BE2C (cell line): ENCODE results near the gene EEF2K.
"Not testable (repeated sequence)": the region's sequence is repeated elsewhere in the genome, so short reads cannot be mapped to it uniquely, and the experiment has no call there.

Experiments
- DNase-seq: peaks from one replicate; pipeline ENCODE4 v3.0.0-alpha.2; 2020
- H3K27me3 ChIP-seq: fragments of 250-450 bp; sonication (Bioruptor Pico); 2 replicates; pipeline ENCODE4 v1.5.1; 2020; ENCODE audit warnings: mild to moderate bottlenecking
- H3K36me3 ChIP-seq: fragments of 250-450 bp; sonication (Bioruptor Pico); 2 replicates; pipeline ENCODE4 v1.5.1; 2020; ENCODE audit warnings: mild to moderate bottlenecking
- H3K4me1 ChIP-seq: fragments of 250-450 bp; sonication (Bioruptor Pico); 2 replicates; pipeline ENCODE4 v1.5.1; 2020
- H3K4me3 ChIP-seq: 2 replicates; pipeline ENCODE4 v1.5.1; 2011; ENCODE audit warnings: low read depth, low read length
- H3K9me3 ChIP-seq: fragments of 250-450 bp; sonication (Bioruptor Pico); 2 replicates; pipeline ENCODE4 v1.5.1; 2020
- TF ChIP-seq, protein P1 (sequence below): IDR thresholded peaks from 2 replicates; pipeline ENCODE4 v1.5.1; 2012; ENCODE audit warnings: mild to moderate bottlenecking, low read depth, low read length

EEF2K gene

DNA sequence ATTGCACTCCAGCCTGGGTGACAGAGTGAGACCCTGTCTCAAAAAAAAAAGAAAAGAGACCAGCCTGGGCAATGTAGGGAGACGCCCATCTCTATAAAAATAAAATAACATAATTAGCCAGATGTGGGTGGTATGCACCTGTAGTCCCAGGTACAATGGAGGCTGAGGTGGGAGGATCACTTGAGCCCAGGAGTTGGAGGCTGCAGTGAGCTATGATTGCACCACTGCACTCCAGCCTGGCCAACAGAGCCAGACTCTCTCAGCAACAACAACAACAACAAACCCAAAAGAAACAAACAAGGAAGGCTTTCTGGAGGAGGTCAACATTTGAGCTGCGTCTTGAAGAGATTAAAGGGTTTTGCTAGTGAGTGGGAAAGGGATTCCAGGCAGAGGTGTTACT lies 8.3 kb downstream of the EEF2K start:
- Histone ChIP-seq H3K9me3 (peaks cover 6% of the 10 kb centered on the region), H3K36me3 (peaks cover 34% of the 10 kb centered on the region)

DNA sequence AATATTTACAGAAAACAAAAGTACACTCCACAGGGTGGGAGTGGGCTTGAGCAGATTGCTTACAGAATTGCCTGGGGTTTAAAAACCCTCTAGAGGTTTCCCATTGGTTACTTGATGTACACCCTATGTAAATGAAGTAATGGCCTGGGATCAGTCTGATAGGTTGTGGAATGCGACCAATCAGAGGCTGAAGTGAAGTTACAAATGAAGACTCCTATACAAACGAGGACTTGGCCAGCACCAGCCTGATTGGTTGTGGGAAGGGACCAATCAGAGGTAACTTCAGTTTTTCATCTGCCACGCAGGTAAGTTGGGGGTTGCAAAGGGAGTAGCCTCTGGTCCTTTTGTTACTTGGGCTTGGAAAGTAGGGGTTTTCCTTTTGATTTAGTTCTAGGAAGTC lies 8.8 kb downstream of the EEF2K start:
- Histone ChIP-seq H3K36me3 (peaks cover 34% of the 10 kb centered on the region), H3K4me3 (no peak overlapping the region), H3K9me3 (peaks cover 6% of the 10 kb centered on the region), H3K27me3 (no peaks in the 10 kb centered on the region), H3K4me1 (no peaks in the 10 kb centered on the region)
- DNase-seq: no peak
- TF ChIP-seq, protein P1, sequence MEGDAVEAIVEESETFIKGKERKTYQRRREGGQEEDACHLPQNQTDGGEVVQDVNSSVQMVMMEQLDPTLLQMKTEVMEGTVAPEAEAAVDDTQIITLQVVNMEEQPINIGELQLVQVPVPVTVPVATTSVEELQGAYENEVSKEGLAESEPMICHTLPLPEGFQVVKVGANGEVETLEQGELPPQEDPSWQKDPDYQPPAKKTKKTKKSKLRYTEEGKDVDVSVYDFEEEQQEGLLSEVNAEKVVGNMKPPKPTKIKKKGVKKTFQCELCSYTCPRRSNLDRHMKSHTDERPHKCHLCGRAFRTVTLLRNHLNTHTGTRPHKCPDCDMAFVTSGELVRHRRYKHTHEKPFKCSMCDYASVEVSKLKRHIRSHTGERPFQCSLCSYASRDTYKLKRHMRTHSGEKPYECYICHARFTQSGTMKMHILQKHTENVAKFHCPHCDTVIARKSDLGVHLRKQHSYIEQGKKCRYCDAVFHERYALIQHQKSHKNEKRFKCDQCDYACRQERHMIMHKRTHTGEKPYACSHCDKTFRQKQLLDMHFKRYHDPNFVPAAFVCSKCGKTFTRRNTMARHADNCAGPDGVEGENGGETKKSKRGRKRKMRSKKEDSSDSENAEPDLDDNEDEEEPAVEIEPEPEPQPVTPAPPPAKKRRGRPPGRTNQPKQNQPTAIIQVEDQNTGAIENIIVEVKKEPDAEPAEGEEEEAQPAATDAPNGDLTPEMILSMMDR: no peak

More for the DNA sequence above, 8.3 kb downstream of the EEF2K start:
- TF ChIP-seq, protein P1: no peak
- H3K4me3 ChIP-seq: no peak overlapping the region
- H3K4me1 ChIP-seq: no peaks in the 10 kb centered on the region
- no peaks in the 10 kb centered on the region for H3K27me3 ChIP-seq
- DNase-seq: no peak

DNA sequence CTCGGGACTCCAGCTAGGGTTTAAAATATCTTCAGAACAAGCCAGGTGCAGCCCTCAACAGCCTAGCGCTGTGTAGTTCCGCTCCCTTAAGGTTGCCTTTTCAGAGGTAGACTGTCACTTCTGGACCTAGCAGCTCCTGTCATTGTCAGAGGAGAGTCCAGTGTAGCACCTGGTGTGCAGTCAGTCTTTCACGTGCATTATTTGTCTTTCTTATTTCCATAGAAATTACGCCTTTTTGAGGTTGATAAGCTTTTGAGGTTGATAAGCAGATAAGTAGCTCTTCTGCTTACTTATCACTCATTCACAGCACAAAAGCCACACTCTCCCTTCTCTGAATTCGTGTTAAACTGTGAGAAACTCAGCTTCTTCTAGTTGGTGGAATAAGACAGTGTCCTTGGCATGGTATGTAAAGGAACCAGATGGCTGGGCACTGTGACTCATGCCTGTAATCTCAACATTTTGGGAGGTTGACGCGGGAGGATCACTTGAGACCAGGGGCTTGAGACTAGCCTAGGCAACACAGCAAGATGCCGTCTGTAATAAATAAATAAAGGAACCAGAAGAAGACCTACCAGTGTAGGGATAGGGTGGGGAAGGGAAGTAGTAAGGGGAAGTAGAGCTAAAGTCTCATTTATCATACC lies 10.2 kb downstream of the EEF2K start:
- TF ChIP-seq, protein P1: no peak
- peaks cover 21% of the 10 kb centered on the region for H3K36me3 ChIP-seq
- H3K4me3 ChIP-seq: no peak overlapping the region
- H3K4me1 ChIP-seq: no peaks in the 10 kb centered on the region
- DNase-seq: no peak
- H3K9me3 ChIP-seq: no peaks in the 10 kb centered on the region
- H3K27me3 ChIP-seq: no peaks in the 10 kb centered on the region

DNA sequence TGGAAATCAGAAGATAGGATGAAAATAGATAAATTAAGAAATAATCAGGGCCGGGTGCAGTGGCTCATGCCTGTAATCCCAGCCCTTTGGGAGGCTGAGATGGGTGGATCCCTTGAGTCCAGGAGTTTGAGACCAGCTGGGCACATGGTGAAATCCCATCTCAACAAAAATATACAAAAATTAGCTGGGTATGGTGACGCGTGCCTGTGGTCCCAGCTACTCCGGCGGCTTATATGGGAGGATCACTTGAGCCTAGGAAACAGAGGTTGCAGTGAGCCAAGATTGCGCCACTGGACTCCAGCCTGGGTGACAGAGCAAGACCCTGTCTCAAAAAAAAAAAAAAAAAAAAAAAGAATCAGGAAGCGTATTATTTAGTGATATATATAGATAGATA lies 10.8 kb downstream of the EEF2K start:
- H3K4me1 ChIP-seq, H3K4me3 ChIP-seq, H3K9me3 ChIP-seq, DNase-seq, H3K27me3 ChIP-seq: not testable (repeated sequence)
- peaks cover 20% of the 10 kb centered on the region for H3K36me3 ChIP-seq

DNA sequence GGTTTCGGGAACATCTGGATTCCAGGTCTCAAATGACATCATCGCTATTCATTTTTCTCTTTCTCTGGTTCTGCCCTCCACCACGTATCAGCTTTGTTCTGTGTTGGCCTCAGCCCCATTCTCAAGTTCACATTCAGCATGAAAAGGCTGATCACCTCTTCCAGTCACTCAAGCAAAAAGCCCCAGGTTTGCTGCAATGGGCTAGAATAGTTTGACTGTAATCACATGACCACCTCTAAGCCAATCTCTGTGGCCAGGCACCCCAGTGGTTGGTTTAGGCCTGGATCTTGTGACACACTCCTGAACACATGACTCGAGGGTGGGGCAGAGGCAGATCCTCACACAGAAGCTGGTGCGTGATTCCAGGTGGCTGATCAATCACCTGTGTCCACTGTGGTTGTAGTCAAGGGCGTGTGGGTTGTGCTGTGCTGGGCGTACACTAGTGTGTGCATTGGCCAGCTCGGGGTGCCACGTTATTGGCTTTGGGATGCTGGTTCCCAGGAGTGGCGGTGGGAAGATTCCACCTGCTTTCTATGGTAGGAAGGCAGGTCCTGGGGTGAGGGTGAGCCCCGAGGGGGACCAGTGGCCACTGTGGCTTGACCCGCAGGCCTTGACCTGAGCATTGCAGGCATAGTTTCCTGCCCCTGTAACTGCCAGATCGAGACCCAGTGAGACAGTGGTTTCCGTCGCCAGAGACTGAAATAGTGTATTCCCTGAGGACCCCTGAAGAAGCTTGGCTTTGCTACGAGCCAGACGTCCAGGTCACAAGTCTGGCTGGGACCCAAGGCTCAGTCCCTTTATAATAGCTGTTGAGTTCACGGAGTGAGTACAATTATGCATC lies 12.0 kb downstream of the EEF2K start:
- TF ChIP-seq, protein P1: no peak
- no peaks in the 10 kb centered on the region for H3K27me3 ChIP-seq

DNA sequence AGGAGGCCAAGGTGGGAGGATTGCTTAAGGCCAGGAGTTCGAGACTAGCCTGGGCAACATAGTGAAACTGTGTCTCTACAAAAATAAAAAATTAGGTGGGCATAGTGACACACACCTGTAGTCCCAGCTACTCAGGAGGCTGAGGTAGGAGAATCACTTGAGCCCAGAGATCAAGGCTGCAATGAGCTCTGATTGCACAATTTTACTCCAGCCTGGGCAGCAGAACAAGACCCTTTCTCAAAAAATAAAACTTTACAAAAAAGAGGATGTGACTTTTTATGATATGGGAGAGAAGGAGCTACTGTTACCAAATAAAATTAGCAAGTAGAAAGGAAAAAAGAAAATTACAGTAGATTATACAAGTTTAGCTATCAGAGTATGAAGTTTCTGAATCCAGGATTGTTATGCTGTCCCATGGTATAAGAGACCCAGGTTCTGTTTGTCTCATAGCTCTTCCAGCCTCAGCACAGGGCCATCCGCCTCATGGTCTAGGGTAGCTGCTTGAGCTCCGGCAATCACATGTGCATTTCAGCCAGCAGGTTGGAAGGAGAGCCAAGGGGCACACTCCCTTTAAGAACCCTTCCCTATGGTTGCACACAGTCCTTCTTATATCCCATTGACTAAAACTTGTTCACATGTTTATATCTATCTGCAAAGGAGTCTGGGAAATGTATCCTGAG lies 13.5 kb downstream of the EEF2K start:
- Histone ChIP-seq H3K9me3 (no peaks in the 10 kb centered on the region), H3K4me1 (no peaks in the 10 kb centered on the region), H3K27me3 (no peaks in the 10 kb centered on the region), H3K4me3 (no peak overlapping the region), H3K36me3 (peaks cover 10% of the 10 kb centered on the region)
- DNase-seq: no peak
- TF ChIP-seq, protein P1: no peak

More for the DNA sequence above, 12.0 kb downstream of the EEF2K start:
- DNase-seq: no peak
- no peaks in the 10 kb centered on the region for H3K4me1 ChIP-seq
- H3K4me3 ChIP-seq: no peak overlapping the region
- H3K36me3 ChIP-seq: peaks cover 10% of the 10 kb centered on the region
- H3K9me3 ChIP-seq: no peaks in the 10 kb centered on the region
